HG02938 (cell line): ENCODE data around the gene APC2.
"Not testable (repeated sequence)": the region's sequence is repeated elsewhere in the genome, so short reads cannot be mapped to it uniquely, and the experiment has no call there.

Experiments
- ATAC-seq: cut with Tn5 transposase; IDR thresholded peaks from one replicate; pipeline ENCODE4 v1.9.1; 2021; ENCODE audit warnings: mild to moderate bottlenecking, moderate library complexity; ENCODE audit not compliant: unreplicated experiment

APC2 gene

DNA sequence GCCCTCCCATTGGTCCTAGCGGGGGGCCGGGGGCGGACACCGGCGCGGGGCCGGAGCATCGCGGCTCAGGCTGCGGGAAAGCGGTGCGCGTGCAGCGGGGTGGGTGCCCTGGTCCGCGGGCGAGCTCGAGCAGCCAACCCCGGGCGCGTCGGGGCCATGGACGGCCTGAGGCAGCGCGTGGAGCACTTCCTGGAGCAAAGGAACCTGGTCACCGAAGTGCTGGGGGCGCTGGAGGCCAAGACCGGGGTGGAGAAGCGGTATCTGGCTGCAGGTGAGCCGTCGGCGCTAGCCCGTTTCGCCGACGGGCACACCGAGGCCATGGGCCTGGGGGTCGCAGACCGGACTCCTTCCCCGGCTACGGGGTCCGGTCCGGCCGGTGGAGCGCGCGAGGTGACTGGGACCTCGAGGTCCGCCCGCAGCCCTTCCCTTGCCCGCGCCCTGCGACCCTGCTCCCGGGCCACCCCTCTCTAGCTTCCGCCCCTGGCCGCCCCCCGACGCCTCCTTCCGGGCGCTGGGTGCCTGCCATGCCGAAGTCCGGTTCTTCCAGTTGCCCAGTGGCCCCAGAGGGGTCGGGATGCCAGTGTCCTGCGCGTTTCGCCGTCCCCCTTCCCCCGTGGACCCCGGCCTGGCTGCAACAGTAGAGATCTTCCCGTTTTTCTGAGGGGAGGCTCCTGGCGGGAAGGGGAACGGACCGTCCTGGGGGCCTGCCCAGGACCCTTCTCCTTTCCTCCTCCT, 41.4 kb downstream of the APC2 start, which contains the start of gene REEP6:
Gene REEP6, plus strand, starts transcription at position 68 of the 735 bp plus-strand sequence. Its CDS starts 89 bp downstream, at position 157.
- ATAC-seq, result no peak

DNA sequence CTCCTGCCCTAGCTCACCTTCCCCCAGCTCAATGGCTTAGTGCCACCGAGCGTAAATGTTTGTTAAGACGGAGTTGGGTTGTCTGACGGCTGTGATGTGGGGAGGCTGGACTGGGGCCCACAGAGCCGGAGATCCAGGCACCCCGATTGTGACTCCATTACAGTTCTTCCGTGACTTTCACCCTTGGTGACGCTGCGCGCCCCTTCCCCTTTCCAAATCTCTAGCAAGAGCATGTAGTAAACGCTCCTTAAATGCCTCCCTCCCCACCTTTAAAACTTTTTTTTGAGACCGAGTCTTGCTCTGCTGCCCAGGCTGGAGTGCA, 41.9 kb downstream of the APC2 start:
- ATAC-seq, result no peak

DNA sequence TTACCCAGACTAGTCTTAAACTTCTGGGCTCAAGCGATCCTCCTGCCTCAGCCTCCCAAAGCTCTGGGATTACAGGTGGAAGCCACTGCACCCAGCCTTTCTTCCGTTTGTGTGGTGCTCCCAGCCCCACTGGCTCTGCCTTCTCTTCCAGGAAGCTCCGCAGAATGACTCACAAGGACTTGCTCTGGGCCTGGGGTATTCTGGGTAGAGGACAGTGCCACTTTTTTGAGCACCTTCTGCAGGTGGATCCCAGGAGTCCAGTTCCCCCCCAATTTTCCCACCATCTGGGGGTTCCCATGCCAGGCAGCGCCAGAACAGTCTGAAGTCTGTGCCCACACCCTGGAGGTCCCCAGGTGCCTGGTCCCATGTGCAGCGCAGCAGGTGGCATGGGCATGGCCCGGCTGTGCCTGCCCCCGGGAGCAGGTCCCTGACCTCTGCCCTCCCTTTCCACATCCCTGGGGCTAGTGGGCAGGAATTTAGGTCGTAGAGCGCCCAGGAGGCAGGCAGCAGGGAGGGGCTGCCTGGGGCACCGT, 42.6 kb downstream of the APC2 start:
- no peak for ATAC-seq

DNA sequence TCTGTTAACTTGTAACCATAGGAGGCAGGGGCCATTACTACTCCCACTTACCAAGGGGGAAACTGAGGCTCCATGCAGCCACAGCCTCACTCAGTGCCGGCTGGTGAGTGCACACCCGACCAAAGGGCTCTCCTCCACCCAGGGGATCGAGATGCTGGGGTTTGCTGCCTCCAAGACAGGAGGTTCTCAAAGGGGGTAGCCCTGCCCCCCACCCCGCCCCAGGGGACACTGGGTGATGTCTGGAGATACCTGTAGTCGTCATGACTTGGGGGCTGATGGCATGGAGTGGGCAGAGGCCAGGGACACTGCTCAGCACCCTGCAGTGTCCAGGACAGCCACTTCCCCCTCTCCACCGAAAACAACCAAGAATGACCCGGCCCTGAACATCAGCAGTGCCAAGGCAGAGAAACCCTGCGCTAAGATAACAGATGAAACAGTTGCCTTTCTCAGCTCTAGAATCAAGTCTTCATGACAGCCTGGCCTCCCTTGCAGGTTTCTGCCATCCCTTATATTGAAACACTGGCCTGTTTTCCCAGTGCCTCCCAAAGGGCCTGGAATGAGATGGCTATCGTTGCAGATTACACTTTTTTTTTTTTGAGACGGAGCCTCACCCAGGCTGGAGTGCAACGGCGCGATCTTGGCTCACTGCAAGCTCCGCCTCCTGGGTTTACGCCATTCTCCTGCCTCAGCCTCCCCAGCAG, 44.3 kb downstream of the APC2 start:
- no peak for ATAC-seq

DNA sequence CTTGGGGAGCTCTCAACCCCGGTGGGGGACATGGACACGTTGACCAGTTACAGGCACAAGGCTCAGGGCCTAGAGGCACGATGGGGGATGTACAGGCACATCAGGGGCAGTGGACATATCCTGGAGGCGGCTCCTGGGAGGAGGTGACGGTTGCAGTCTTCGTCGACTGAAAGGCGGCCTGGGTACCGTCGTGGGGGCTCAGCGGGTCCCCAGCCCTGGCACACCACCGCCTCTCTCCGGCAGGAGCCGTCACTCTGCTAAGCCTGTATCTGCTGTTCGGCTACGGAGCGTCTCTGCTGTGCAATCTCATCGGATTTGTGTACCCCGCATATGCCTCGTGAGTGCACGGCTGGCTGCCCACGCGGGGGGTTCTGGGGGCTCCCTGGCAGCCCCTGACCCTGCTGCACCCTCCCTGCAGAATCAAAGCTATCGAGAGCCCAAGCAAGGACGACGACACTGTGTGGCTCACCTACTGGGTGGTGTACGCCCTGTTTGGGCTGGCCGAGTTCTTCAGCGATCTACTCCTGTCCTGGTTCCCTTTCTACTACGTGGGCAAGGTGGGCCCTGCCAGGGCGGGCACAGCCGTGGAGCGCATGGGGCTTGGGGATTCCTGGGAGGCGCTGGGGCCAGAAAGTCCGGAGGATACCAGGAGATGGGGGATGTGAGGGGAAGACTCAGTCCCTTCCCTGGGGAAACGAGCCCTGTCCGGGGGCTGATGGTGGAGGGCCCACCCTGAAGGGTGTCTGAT, 45.3 kb downstream of the APC2 start:
- no peak for ATAC-seq

DNA sequence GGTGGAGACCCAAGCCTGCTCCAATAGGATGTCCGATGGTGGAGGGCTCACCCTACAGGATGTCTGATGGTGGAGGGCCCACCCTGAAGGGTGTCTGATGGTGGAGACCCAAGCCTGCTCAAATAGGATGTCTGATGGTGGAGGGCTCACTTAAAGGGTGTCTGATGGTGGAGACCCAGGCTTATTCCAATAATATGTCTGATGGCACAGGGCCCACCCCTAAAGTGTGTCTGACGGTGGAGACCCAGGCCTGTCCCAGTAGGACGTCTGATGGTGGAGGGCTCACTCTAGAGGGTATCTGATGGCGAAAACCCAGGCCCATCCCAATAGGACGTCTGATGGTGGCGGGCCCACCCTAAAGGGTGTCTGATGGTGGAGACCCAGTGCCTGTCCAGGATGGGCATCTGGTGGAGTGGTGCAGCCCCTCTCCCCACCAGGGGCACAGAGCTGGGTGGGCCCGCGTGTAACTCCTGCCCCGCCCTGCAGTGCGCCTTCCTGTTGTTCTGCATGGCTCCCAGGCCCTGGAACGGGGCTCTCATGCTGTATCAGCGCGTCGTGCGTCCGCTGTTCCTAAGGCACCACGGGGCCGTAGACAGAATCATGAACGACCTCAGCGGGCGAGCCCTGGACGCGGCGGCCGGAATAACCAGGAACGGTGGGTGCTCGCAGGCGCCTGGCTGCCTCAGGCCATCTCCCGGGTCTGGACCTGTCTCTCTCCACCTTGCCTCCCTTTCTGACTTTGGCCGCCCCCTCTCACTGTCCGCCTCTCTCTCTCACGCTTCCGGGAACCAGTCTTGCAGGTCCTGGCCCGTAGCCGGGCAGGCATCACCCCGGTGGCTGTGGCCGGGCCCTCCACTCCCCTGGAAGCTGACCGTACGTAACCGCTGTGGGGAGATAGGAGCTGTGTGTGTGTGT, 46.1 kb downstream of the APC2 start:
- ATAC-seq, result no peak

DNA sequence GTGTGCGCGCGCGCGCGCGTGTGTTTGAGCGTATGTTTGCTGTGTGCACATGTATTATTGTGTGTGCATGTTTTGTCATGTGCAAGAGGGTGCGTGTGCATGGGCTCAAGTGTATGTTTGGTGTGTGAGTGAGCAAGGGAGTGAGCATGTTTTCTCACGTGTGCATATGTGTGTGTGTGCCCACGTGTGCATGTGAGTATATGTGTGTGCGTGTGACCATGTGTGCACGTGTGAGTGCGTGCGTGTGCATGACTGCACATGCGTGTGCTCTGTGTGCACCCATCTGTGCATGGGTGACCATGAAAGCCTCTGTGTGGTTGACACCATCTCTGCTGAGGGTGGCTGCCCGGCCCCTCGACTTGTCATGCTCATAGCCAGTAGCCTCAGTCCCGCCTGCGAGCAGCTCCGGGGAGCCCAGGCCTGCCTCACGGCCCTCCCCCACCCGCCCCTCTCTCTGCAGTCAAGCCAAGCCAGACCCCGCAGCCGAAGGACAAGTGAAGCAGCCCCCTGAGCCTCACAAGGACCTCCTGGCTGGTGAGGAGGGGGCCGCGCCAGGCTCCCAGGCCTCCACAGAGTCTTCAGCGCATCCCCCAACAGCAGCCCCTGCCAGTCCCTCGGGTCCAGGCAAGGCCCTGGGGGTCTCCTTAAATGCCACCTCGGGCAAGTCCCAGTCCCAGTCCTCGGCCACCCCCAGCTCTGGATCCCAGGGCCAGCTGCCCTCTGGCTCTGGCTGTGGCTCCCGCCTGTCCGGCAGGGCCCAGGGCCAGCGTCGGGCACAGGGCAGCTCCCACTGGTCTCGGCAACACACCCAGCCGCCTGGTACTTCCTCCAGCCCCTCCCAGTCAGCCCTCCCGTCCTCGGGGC, 47.0 kb downstream of the APC2 start:
- no peak for ATAC-seq

DNA sequence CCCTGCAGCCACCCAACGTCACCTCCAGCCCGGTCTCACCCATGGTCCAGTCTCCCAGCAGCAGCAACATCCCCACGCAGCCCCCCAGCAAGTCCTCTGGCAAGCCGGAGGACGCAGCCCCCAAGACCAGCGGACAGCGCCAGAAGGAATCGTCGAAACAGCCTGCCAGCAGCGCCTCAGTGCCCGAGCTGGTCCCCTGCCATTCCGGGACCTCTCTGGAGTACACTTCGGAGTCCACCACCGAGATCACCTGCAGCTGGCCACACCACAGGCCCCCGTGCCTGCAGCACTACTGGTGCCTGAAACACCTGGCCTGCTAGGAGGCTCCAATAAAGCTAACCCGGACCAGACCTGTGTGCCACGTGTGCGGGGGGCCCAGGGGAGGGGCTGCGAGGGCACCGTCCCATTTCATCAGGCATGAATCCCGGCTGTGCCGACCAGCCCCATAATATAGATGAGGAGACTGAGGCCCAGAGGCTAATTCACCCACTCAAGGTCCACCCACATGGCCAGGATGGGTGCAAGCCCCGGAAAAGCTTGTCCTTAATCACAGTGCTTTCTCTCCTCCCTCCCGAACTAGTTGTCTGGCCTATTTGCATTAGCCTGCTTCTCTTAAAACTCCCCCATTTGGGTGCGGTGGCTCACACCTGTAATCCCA, 47.8 kb downstream of the APC2 start:
- no peak for ATAC-seq

DNA sequence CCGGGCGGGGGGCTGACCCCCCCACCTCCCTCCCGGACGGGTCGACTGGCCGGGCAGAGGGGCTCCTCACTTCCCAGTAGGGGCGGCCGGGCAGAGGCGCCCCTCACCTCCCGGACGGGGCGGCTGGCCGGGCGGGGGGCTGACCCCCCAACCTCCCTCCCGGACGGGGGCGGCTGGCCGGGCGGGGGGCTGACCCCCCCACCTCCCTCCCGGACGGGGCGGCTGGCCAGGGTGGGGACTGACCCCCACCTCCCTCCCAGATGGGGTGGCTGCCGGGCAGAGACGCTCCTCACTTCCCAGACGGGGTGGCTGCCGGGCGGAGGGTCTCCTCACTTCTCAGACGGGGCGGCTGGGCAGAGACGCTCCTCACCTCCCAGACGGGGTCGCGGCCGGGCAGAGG, 49.3 kb downstream of the APC2 start:
- ATAC-seq, result not testable (repeated sequence)

DNA sequence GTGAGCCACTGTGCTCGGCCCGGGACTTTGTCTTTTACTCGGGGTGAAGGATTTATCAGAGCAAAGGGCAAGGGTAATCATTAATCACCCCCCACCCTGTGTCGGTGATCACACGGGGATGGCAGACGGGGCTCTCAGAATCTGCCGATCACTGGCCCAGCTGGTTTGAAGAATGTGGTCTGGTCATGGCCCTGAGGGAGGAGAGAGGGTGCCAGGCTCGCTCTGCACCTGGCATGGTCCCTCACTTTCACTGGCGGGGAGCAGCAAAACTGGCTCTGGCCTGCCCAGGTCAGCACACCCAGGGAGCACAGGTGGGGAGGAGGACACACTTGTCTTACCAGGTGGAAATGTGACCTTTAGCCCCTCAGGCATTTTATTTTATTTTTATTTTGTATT, 51.3 kb downstream of the APC2 start:
- ATAC-seq, result no peak

DNA sequence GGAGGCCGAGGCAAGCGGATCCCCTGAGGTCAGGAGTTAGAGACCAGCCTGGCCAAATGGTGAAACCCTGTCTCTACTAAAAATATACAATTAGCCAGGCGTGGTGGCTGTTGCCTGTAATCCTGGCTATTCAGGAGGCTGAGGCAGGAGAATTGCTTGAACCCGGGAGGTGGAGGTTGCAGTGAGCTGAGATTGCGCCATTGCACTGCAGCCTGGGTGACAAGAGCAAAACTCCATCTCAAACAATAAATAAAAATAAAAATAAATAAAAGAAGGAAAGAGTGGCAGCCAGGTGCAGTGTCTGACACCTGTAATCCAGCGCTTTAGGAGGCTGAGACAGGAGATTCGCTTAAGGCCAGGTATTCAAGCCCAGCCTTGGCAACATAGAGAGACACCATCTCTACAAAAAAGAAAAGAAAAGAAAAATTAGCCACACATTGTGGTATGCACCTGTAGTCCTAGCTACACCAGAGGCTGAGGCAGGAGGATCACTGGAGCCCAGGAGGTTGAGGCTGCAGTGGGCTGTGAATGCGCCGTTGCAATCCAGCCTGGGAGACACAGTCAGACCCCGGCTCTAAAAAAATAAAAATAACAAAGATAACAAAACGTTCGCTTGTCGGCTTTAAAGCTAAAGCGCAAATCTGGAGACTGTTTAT, 52.6 kb downstream of the APC2 start:
- ATAC-seq, result no peak

DNA sequence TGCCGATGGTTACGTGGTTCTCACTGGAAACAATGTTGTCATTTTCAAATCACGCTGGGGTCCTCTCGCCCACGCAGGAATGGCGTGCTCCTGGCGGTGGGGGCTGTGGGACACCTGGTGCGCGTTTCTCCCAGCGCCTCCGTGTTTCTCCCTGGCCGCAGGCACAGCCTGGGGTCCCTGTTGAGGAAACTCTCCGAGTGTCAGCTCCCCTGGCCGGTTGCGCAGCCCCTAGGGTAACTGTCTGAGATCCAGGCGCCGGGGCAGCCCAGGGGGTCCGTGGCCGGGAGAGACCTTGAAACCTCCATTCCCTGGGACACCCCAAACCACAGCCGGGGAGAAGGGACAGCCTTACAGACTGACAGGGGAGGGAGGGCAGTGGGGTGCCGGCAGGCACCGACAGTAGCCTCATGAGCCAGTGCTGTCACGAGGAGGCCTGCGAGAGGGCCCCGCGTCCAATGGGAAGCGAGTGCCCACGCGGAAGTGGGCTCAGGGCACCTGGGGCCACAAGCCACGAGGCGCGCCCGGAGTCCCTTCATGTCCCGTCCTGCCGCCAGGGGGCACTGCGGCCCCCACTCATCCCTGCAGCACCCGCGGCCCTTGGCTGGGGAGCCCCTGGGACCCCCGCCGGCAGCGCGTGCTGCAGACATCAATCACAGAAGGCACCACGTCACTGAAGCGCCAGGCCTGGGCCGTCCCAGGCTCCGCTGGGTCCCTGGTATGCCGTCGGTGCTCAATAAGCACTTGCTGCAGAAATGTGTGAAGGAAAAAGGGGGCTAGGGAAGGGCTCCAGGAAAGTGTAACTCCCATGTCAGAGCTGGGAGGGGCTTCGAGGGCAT, 53.4 kb downstream of the APC2 start:
- no peak for ATAC-seq

DNA sequence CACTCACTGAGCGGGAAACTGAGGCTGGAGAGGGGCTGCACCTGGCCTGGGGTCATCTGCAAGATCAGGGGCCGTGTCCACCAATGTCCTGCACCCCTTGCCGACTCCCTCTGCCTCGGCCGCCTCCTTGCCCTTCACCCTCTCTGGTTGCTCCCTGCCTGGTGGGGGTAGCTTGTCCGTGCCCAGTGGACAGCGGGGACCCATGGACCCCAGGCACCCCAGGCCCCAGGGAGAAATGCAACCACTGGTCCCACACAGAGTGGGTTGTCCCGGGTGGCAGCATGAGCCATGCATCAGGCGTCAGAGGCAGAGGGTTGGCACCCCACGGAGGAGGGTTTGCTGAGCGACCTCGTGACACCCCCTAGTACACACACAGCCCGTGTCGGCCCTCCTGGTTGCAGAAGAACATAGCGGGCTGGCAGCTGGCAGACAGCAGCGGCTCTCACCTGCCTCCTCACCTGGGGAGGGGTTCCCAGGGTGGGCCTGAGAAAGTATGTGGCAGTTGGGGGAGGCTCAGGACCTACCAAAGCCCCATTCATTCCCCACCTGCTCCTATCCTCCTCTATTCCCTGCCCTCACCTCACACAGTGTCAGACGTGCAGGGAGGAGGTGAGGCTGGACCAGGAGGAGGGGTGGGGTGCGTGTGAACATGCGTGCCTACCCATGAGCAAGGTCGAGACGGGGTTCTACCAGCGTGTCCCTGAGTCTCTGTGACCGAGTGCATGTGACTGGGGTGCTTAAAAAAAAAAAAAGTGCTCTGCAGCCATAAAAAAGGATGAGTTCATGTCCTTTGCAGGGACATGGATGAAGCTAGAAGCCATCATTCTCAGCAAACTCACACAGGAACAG, 54.2 kb downstream of the APC2 start:
- no peak for ATAC-seq

DNA sequence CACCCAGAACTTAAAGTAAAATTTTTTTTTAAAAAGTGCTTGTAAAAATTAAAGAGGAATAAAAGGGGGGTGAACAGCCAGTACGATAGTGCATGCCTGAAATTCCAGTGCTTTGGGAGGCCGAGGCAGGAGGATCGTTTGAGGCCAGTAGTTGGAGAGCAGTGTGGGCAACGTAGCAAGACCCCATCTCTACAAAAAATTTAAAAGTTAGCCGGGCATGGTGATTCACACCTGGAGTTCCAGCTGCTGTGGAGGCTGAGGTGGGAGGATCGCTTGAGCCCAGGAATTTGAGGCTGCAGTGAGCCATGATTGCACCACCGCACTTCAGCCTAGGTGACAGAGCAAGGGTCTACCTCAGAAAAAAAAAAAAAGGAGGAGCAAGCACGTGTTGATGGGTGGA, 55.1 kb downstream of the APC2 start:
- ATAC-seq, result no peak

DNA sequence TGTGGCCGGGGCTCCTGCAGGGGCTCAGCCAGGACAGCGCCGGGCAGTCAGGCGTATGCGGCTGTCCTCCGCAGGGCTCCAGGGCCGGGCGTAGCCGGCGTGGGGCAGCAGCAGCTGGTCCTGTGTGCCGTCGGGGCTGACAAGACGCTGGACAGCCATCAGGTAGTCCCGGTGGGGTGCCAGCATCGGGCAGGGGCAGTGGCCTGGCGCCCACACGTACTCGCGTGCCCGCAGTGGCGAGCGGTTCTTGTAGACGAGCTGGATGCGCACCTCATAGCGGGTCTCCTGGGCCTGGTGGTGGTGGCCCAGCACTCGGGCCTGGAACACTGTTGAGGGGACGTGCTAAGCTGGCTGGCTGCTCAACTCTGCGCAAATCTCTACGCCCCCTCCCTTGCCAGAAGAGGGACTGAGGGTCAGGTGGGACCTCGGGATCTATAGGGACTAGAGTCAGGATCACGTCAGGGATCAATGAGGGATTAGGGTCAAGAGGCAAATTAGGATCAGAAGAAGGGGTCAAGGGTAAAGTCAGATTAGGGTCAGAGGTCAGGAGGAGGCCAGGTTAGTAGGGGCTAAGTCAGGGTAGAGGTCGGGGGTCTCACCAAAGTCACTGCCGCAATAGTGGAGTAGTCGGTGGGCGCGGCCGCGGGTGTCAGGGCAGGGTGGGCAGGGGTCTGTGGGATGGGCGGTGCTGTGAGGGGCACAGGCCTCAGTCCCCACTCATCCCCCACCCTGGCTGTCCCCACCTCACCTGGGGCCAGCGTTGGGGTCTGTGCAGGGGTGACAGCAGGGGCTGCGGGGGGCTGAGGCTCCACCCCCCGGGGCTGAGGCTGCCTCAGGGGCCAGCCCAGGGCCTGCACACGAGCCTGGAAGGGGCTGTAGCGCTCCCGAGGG, 56.3 kb downstream of the APC2 start:
- ATAC-seq, result no peak

DNA sequence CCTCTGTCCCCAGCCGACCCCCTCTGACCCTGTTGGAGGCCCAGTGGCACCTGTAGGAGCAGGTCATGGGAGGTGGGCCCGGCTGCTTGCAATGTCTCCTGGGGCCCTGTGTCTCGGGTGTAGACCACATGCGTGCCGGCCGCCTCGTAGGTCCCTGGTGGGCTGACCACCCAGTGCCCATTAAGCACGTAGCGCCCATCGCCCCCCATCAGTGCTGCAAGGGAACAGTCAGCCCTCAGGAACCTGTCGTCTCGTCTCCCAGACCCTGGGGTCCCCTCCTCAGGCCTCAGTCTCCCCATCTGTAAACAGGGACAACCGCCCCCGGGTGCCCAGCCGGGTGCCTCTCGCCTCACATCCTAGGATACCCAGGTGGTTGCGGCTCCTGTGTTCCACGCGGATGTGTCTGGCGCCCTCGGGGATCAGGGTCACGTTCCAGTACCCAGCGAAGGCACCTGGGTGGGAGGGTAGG, 57.3 kb downstream of the APC2 start:
- ATAC-seq, result no peak
